IMR-90 (cell line): ENCODE results near the gene F13A1. TPM values are rescaled to one million over a fixed set of nuclear protein-coding genes. Genes with fewer than 3 reads are reported as not detected.

Experiments
- ATAC-seq: fragments of 200-7000 bp; cut with Tn5 transposase; 2 replicates; pipeline ENCODE4 v1.9.1; 2020; ENCODE audit warnings: low read depth, mild to moderate bottlenecking, moderate library complexity
- BruUV-seq: library from RNA; stranded (reverse); fragments of 400-500 nt; replicated peaks from 2 replicates; lab custom pipeline; 2021; lab: Mats Ljungman, UMichigan
- CTCF ChIA-PET: fragments of 300-600 bp; formaldehyde crosslinking; extraction: SDS; loops from one replicate; lab custom pipeline; 2021; ENCODE audit warnings: antibody characterized with exemption; lab: Yijun Ruan, JAX
- POLR2A ChIA-PET: fragments of 300-600 bp; sonication (Branson Sonifier 250); formaldehyde crosslinking; loops from one replicate; lab custom pipeline; 2022; ENCODE audit warnings: antibody characterized with exemption; ENCODE audit not compliant: unreplicated experiment; lab: Charles Lee
- DNase-seq: peaks from one replicate; pipeline ENCODE4 v3.0.0; 2013
- H2AFZ ChIP-seq: replicated peaks from 2 replicates; pipeline ENCODE3; 2013; ENCODE audit warnings: low read length, mild to moderate bottlenecking; ENCODE audit not compliant: poor library complexity
- H2AK5ac ChIP-seq: 2 replicates; pipeline ENCODE4 v1.6.1; 2013; ENCODE audit warnings: low read depth, low read length, inconsistent platforms
- H2AK9ac ChIP-seq: replicated peaks from 2 replicates; pipeline ENCODE3; 2013; ENCODE audit warnings: mild to moderate bottlenecking, low read depth, low read length, moderate library complexity; ENCODE audit not compliant: poor library complexity
- H2BK120ac ChIP-seq: 2 replicates; pipeline ENCODE4 v1.6.1; 2013; ENCODE audit warnings: low read depth, low read length, inconsistent platforms
- H2BK15ac ChIP-seq: 3 replicates; pipeline ENCODE4 v1.6.1; 2013; ENCODE audit warnings: low read depth, low read length, inconsistent platforms
- H2BK20ac ChIP-seq: 2 replicates; pipeline ENCODE4 v1.6.1; 2013; ENCODE audit warnings: low read depth, mild to moderate bottlenecking, inconsistent platforms, low read length, moderate library complexity
- H2BK5ac ChIP-seq: 2 replicates; pipeline ENCODE4 v1.6.1; 2013; ENCODE audit warnings: mild to moderate bottlenecking, low read depth, low read length, inconsistent platforms; ENCODE audit not compliant: poor library complexity, severe bottlenecking
- H3K14ac ChIP-seq: replicated peaks from 2 replicates; pipeline ENCODE4 v1.6.1; 2013; ENCODE audit warnings: low read depth, low read length, inconsistent platforms
- H3K18ac ChIP-seq: 2 replicates; pipeline ENCODE4 v1.6.1; 2013; ENCODE audit warnings: low read depth, low read length, control low read depth
- H3K23ac ChIP-seq: 2 replicates; pipeline ENCODE4 v1.6.1; 2013; ENCODE audit warnings: low read depth, low read length, inconsistent platforms
- H3K27ac ChIP-seq: 2 replicates; pipeline ENCODE4 v1.5.1; 2013; ENCODE audit warnings: mild to moderate bottlenecking, control low read depth, low read length; ENCODE audit not compliant: insufficient read depth
- H3K27me3 ChIP-seq: 2 replicates; pipeline ENCODE4 v1.6.1; 2013; ENCODE audit warnings: low read length; ENCODE audit not compliant: control insufficient read depth, insufficient read depth
- H3K36me3 ChIP-seq: 2 replicates; pipeline ENCODE4 v1.6.1; 2013; ENCODE audit warnings: low read length, mixed read lengths; ENCODE audit not compliant: control insufficient read depth, insufficient read depth
- H3K4ac ChIP-seq: 2 replicates; pipeline ENCODE4 v1.6.1; 2013; ENCODE audit warnings: low read depth, low read length, inconsistent platforms
- H3K4me1 ChIP-seq: 2 replicates; pipeline ENCODE4 v1.6.1; 2013; ENCODE audit warnings: low read length, mixed read lengths; ENCODE audit not compliant: control insufficient read depth, insufficient read depth
- H3K4me2 ChIP-seq: 2 replicates; pipeline ENCODE4 v1.6.1; 2013; ENCODE audit warnings: low read depth, mild to moderate bottlenecking, control low read depth, low read length, moderate library complexity
- H3K4me3 ChIP-seq: 2 replicates; pipeline ENCODE4 v1.5.1; 2013; ENCODE audit warnings: low read depth, mild to moderate bottlenecking, control low read depth, low read length, moderate library complexity; ENCODE audit not compliant: insufficient read depth
- H3K56ac ChIP-seq: 2 replicates; pipeline ENCODE4 v1.6.1; 2013; ENCODE audit warnings: low read length, inconsistent platforms; ENCODE audit not compliant: insufficient read depth; ENCODE audit errors: extremely low read depth
- H3K79me1 ChIP-seq, 2 experiments: 2 replicates each; pipeline ENCODE4 v1.6.1; 2013; ENCODE audit warnings: low read length in 2 of 2, inconsistent platforms in 1 of 2, low read depth in 1 of 2
- H3K9ac ChIP-seq: 2 replicates; pipeline ENCODE4 v1.6.1; 2013; ENCODE audit warnings: low read depth, low read length, control low read depth
- H3K9me1 ChIP-seq: 2 replicates; pipeline ENCODE4 v1.6.1; 2013; ENCODE audit warnings: low read length, inconsistent platforms; ENCODE audit not compliant: insufficient read depth
- H3K9me3 ChIP-seq: 2 replicates; pipeline ENCODE4 v1.6.1; 2013; ENCODE audit warnings: low read length; ENCODE audit not compliant: control insufficient read depth, insufficient read depth
- H4K20me1 ChIP-seq: 2 replicates; pipeline ENCODE4 v1.6.1; 2013; ENCODE audit warnings: low read length, inconsistent platforms; ENCODE audit not compliant: insufficient read depth
- H4K5ac ChIP-seq: 2 replicates; pipeline ENCODE4 v1.6.1; 2013; ENCODE audit warnings: mild to moderate bottlenecking, low read depth, low read length, control low read depth
- H4K8ac ChIP-seq, 2 experiments: 2 replicates each; pipeline ENCODE4 v1.6.1; 2013; ENCODE audit warnings: low read depth in 2 of 2, low read length in 2 of 2, control low read depth in 1 of 2, inconsistent platforms in 1 of 2
- H4K91ac ChIP-seq: 2 replicates; pipeline ENCODE4 v1.6.1; 2013; ENCODE audit warnings: low read depth, low read length, inconsistent platforms; ENCODE audit not compliant: insufficient read depth
- CHD1 ChIP-seq: IDR thresholded peaks from 2 replicates; pipeline ENCODE4 v1.6.1; 2012; ENCODE audit warnings: low read depth, low read length, improper control_type of control experiment
- FOS ChIP-seq: fragments of 150-350 bp; IDR thresholded peaks from 2 replicates; pipeline ENCODE4 v1.6.1; 2016; ENCODE audit warnings: low read depth, low read length
- NFE2L2 ChIP-seq: fragments of 150-350 bp; IDR thresholded peaks from 2 replicates; pipeline ENCODE4 v1.6.1; 2016; ENCODE audit warnings: low read depth, mild to moderate bottlenecking, low read length
- RCOR1 ChIP-seq: IDR thresholded peaks from 2 replicates; pipeline ENCODE4 v1.6.1; 2012; ENCODE audit warnings: mild to moderate bottlenecking, low read length, improper control_type of control experiment; ENCODE audit not compliant: insufficient replicate concordance
- RFX5 ChIP-seq: IDR thresholded peaks from 2 replicates; pipeline ENCODE4 v1.8.0; 2012; ENCODE audit warnings: low read depth, mild to moderate bottlenecking, low read length, moderate library complexity
- WGBS, 2 experiments: methylation state at CpG; one replicate each; pipeline versions ENCODE4 v1.1.5 to v1.1.7; 2013; ENCODE audit warnings: missing lambda C conversion rate in 2 of 2; ENCODE audit not compliant: insufficient read length in 1 of 2; ENCODE audit errors: extremely low coverage in 2 of 2; 5-methylcytosine and 5-hydroxymethylcytosine counted together
- dilution Hi-C: fragments of 300-500 bp; cut with HindIII; formaldehyde crosslinking; loops from one replicate; pipeline ENCODE4 v1.14.3; 2018; ENCODE audit warnings: low sequenced_read_pairs; ENCODE audit not compliant: unreplicated experiment
- in situ Hi-C: fragments of 300-500 bp; cut with MboI; formaldehyde crosslinking; loops from 3 replicates; pipeline ENCODE4 v1.14.3; 2019; ENCODE audit warnings: low sequenced_read_pairs, inconsistent platforms, mixed read lengths
- intact Hi-C: fragments of 100-400 bp; cut with micrococcal nuclease; formaldehyde crosslinking; loops from 2 replicates; pipeline ENCODE4 v1.10.0; 2022
- polyA plus RNA-seq, 3 experiments: library from polyadenylated mRNA; depleted of rRNA; stranded (reverse); fragments of >200 nt; gene quantifications; 2 replicates each; pipeline ENCODE4 v1.2.3, GENCODE V29; 2012; ENCODE audit warnings: low replicate concordance in 1 of 3
- total RNA-seq: library from RNA; depleted of rRNA; stranded (reverse); fragments of >200 nt; gene quantifications from 2 replicates; pipeline ENCODE4 v1.2.3, GENCODE V29; 2012

Gene F13A1
- total and polyA plus RNA-seq, 2 of the 4 experiments (the other 2 are of a cell fraction) = not detected

DNA sequence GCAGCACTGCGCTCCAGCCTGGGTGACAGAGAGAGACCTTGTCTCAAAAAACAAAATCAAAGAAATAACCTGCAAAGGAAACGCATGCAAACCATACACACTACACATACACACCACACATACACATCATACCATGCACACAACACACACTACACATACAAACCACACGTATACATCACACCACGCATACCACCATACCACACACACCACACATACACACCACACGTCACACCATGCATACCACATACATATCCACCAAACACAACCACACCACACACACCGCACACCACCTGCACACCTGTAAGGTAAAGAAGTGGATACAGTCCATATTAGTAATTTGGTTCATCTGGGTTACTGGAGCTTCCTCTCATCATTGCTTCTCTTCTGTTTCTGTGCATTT lies 32.3 kb upstream of the F13A1 start:
- WGBS, 2 experiments = 91% methylated on average over 2 of the region's 6 CpGs; no CpG with 5 or more reads in 1 of the 2 experiments
- H3K9me1 ChIP-seq = no peaks in the 10 kb centered on the region
- H3K4me2 ChIP-seq = no peak overlapping the region
- ATAC-seq (no peak), DNase-seq (no peak)
- dilution Hi-C loops = no loop called here
- H2BK20ac ChIP-seq = no peak overlapping the region
- peaks cover 11% of the 10 kb centered on the region for H3K9me3 ChIP-seq
- H3K27me3 ChIP-seq = no peaks in the 10 kb centered on the region
- H2AK9ac ChIP-seq = no peak overlapping the region
- H3K27ac ChIP-seq = no peak overlapping the region
- no peak overlapping the region for H3K23ac ChIP-seq
- TF ChIP-seq RCOR1 (no peak), CHD1 (no peak), NFE2L2 (no peak), FOS (no peak), RFX5 (no peak)
- H2BK5ac ChIP-seq = peak overlapping the region; percentile 30
- in situ Hi-C loops = no loop called here
- no peak overlapping the region for H3K14ac ChIP-seq
- no peak overlapping the region for H4K91ac ChIP-seq
- ChIA-PET CTCF (interaction anchor here (0.6 kb wide), 2 partner anchors 30 to 396 kb away, joined by 3 to 4 read pairs; no protein-coding TSS in a partner anchor), POLR2A (no interaction called here)
- no peak overlapping the region for H4K5ac ChIP-seq
- BruUV-seq = no TSS peak
- H2AFZ ChIP-seq = no peak overlapping the region
- no peak overlapping the region for H4K8ac ChIP-seq
- H2BK15ac ChIP-seq = no peak overlapping the region
- no peak overlapping the region for H3K4ac ChIP-seq
- H2BK120ac ChIP-seq = no peak overlapping the region
- H2AK5ac ChIP-seq = no peak overlapping the region
- H3K79me1 ChIP-seq = no peaks in the 10 kb centered on the region
- no peak overlapping the region for H3K56ac ChIP-seq
- intact Hi-C loops = no loop called here
- no peaks in the 10 kb centered on the region for H3K4me1 ChIP-seq
- H3K4me3 ChIP-seq = no peak overlapping the region
- H3K18ac ChIP-seq = no peak overlapping the region
- H4K20me1 ChIP-seq = no peaks in the 10 kb centered on the region
- no peak overlapping the region for H3K9ac ChIP-seq
- no peaks in the 10 kb centered on the region for H3K36me3 ChIP-seq
